ENCODE results near the gene DLG1. TPM values are rescaled to one million over a fixed set of nuclear protein-coding genes. Genes with fewer than 3 reads are reported as not detected.
"Not testable (repeated sequence)": the region's sequence is repeated elsewhere in the genome, so short reads cannot be mapped to it uniquely, and the experiment has no call there.

Gene DLG1
- total RNA-seq, 2 experiments from 2014 or later, result 72.2 to 76.6 TPM

- Mint-ChIP-seq H3K36me3 (ENCODE audit: low read depth) (no peaks in the 10 kb centered on the region), H3K27ac (no peak overlapping the region), H3K4me1 (ENCODE audit: low read depth) (peaks cover 14% of the 10 kb centered on the region), H3K9me3 (ENCODE audit: insufficient read depth) (no peaks in the 10 kb centered on the region), H3K27me3 (ENCODE audit: low read depth) (no peaks in the 10 kb centered on the region), H3K4me3 (no peak overlapping the region)
- POLR2A ChIA-PET, result no interaction called here
- no peak for DNase-seq
- CTCF ChIA-PET, result no interaction called here
- ATAC-seq, result no peak
Observed at GRCh38 chr3:197201791-197202452, 96.5 kb downstream of the DLG1 start.

- H3K36me3 Mint-ChIP-seq (ENCODE audit: low read depth); H3K9me3 Mint-ChIP-seq (ENCODE audit: insufficient read depth); H3K27ac Mint-ChIP-seq; ATAC-seq; CTCF ChIA-PET; H3K27me3 Mint-ChIP-seq (ENCODE audit: low read depth); H3K4me3 Mint-ChIP-seq; POLR2A ChIA-PET; DNase-seq: not testable (repeated sequence)
- peaks cover 14% of the 10 kb centered on the region for H3K4me1 Mint-ChIP-seq (ENCODE audit: low read depth)
Observed at GRCh38 chr3:197200856-197201255, 97.6 kb downstream of the DLG1 start.

GRCh38 chr3:197197334-197197733 is 101.1 kb downstream of the DLG1 start:
- no peak for ATAC-seq
- no peak overlapping the region for H3K4me3 Mint-ChIP-seq
- CTCF ChIA-PET, result interaction anchor here (1.1 kb wide), 1 partner anchor 10 kb away, joined by 3 read pairs; no protein-coding TSS in a partner anchor

DNA sequence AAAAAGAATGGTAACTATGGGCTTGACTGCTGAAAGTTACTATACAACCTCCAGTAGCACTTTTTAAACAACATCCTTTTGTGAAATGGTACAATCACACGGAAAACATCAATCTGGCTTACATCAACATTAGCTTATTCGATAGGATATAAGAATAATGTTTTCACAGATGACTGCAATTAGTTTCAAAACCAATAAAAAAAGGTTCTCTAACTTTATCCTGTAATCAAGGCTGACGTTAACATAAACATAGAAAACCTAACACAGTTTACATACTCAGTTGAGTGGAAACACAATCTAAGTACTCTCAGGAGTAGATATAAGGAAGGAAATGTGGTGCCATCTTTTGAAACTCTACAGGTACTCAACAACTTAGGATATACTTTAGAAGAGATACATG is 102.2 kb downstream of the DLG1 start:
- Mint-ChIP-seq H3K27ac (no peak overlapping the region), H3K27me3 (ENCODE audit: low read depth) (no peaks in the 10 kb centered on the region), H3K36me3 (ENCODE audit: low read depth) (peaks cover 7% of the 10 kb centered on the region), H3K9me3 (ENCODE audit: insufficient read depth) (no peaks in the 10 kb centered on the region), H3K4me1 (ENCODE audit: low read depth) (no peaks in the 10 kb centered on the region), H3K4me3 (no peak overlapping the region)
- CTCF ChIA-PET, result no interaction called here
- POLR2A ChIA-PET, result interaction anchor here (0.6 kb wide), 1 partner anchor 474 kb away, joined by 3 read pairs; no protein-coding TSS in a partner anchor
- ATAC-seq (no peak), DNase-seq (no peak)

More at GRCh38 chr3:197197334-197197733, 101.1 kb downstream of the DLG1 start:
- no peaks in the 10 kb centered on the region for H3K9me3 Mint-ChIP-seq (ENCODE audit: insufficient read depth)
- H3K27ac Mint-ChIP-seq, result no peak overlapping the region
- no peaks in the 10 kb centered on the region for H3K27me3 Mint-ChIP-seq (ENCODE audit: low read depth)
- no peak for DNase-seq
- H3K4me1 Mint-ChIP-seq (ENCODE audit: low read depth), result no peaks in the 10 kb centered on the region
- POLR2A ChIA-PET, result no interaction called here
- peaks cover 5% of the 10 kb centered on the region for H3K36me3 Mint-ChIP-seq (ENCODE audit: low read depth)

- DNase-seq, result no peak
- no peak overlapping the region for H3K4me3 Mint-ChIP-seq
- H3K4me1 Mint-ChIP-seq (ENCODE audit: low read depth), result peaks cover 1% of the 10 kb centered on the region
- no peak overlapping the region for H3K27ac Mint-ChIP-seq
- H3K27me3 Mint-ChIP-seq (ENCODE audit: low read depth), result no peaks in the 10 kb centered on the region
- no peak for ATAC-seq
- peaks cover 9% of the 10 kb centered on the region for H3K36me3 Mint-ChIP-seq (ENCODE audit: low read depth)
- CTCF ChIA-PET, result no interaction called here
- POLR2A ChIA-PET, result no interaction called here
- H3K9me3 Mint-ChIP-seq (ENCODE audit: insufficient read depth), result no peaks in the 10 kb centered on the region
Observed at GRCh38 chr3:197195326-197195725, 103.1 kb downstream of the DLG1 start.

DNA sequence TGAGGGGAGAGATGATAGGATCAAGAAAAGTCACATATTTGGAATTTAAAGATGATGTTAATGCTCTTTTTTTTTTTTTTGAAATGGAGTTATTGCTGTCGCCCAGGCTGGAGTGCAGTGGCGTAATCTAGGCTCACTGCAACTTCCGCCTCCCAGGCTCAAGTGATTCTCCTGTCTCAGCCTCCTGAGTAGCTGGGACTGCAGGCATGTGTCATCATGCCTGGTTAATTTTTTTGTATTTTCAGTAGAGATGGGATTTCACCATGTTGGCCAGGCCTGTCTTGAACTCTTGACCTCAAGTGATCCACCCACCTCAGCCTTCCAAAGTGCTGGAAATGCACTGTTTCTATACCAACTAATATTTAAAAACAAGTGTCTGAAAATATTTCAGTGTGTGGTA is 104.7 kb downstream of the DLG1 start:
- H3K27me3 Mint-ChIP-seq (ENCODE audit: low read depth); H3K36me3 Mint-ChIP-seq (ENCODE audit: low read depth); H3K4me3 Mint-ChIP-seq; CTCF ChIA-PET; H3K27ac Mint-ChIP-seq; POLR2A ChIA-PET; DNase-seq; ATAC-seq; H3K9me3 Mint-ChIP-seq (ENCODE audit: insufficient read depth): not testable (repeated sequence)
- peaks cover 11% of the 10 kb centered on the region for H3K4me1 Mint-ChIP-seq (ENCODE audit: low read depth)

DNA sequence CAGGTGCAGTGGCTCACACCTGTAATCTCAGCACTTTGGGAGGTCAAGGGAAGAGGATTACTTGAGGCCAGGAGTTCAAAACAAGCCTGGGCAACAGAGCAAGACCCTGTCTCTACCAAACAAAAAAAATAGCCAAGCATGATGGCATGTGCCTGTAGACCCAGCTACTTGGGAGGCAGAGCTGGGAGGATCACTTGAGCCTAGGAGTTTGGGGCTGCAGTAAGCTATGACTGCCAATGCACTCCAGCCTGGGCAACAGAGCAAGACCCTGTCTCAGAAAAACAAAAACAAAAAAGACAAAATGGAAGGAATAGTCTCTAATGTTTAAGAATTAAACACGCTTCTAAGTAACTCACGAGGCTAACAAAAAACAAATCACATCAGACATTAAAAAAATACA is 106.5 kb downstream of the DLG1 start:
- DNase-seq (no peak), ATAC-seq (no peak)
- no peaks in the 10 kb centered on the region for H3K9me3 Mint-ChIP-seq (ENCODE audit: insufficient read depth)
- H3K27ac Mint-ChIP-seq, result no peak overlapping the region
- no peak overlapping the region for H3K4me3 Mint-ChIP-seq
- ChIA-PET CTCF (no interaction called here), POLR2A (no interaction called here)
- no peaks in the 10 kb centered on the region for H3K27me3 Mint-ChIP-seq (ENCODE audit: low read depth)
- H3K36me3 Mint-ChIP-seq (ENCODE audit: low read depth), result peaks cover 9% of the 10 kb centered on the region
- H3K4me1 Mint-ChIP-seq (ENCODE audit: low read depth), result peaks cover 11% of the 10 kb centered on the region

- CTCF ChIA-PET, result interaction anchor here (2.0 kb wide), 1 partner anchor 159 kb away, joined by 6 read pairs; the partner anchor contains the start of gene MELTF
Observed at GRCh38 chr3:197189623-197190022, 108.8 kb downstream of the DLG1 start.

GRCh38 chr3:197188963-197189362 is 109.4 kb downstream of the DLG1 start:
- no peaks in the 10 kb centered on the region for H3K9me3 Mint-ChIP-seq (ENCODE audit: insufficient read depth)
- ChIA-PET CTCF (interaction anchor here (0.8 to 2.0 kb wide), 3 partner anchors 36 to 158 kb away, joined by 3 to 6 read pairs (median 3); partner anchors contain the start of gene MELTF), POLR2A (interaction anchor here (0.5 to 0.7 kb wide), 2 partner anchors 54 to 148 kb away, joined by 3 to 4 read pairs; no protein-coding TSS in a partner anchor)
- H3K27me3 Mint-ChIP-seq (ENCODE audit: low read depth), result no peaks in the 10 kb centered on the region
- peaks cover 6% of the 10 kb centered on the region for H3K36me3 Mint-ChIP-seq (ENCODE audit: low read depth)
- no peak overlapping the region for H3K4me3 Mint-ChIP-seq
- H3K4me1 Mint-ChIP-seq (ENCODE audit: low read depth), result peaks cover 11% of the 10 kb centered on the region
- H3K27ac Mint-ChIP-seq, result no peak overlapping the region
- ATAC-seq, result no peak
- no peak for DNase-seq

More at GRCh38 chr3:197189623-197190022, 108.8 kb downstream of the DLG1 start:
- ATAC-seq, result no peak
- H3K27me3 Mint-ChIP-seq (ENCODE audit: low read depth), result no peaks in the 10 kb centered on the region
- DNase-seq, result no peak
- no peaks in the 10 kb centered on the region for H3K9me3 Mint-ChIP-seq (ENCODE audit: insufficient read depth)
- POLR2A ChIA-PET, result interaction anchor here (0.7 kb wide), 1 partner anchor 148 kb away, joined by 3 read pairs; no protein-coding TSS in a partner anchor
- H3K4me1 Mint-ChIP-seq (ENCODE audit: low read depth), result peaks cover 11% of the 10 kb centered on the region
- H3K36me3 Mint-ChIP-seq (ENCODE audit: low read depth), result peaks cover 6% of the 10 kb centered on the region
- no peak overlapping the region for H3K4me3 Mint-ChIP-seq
- no peak overlapping the region for H3K27ac Mint-ChIP-seq

GRCh38 chr3:197186887-197187588 is 111.4 kb downstream of the DLG1 start:
- no peaks in the 10 kb centered on the region for H3K9me3 Mint-ChIP-seq (ENCODE audit: insufficient read depth)
- peak; percentile 50 for DNase-seq
- H3K27me3 Mint-ChIP-seq (ENCODE audit: low read depth), result no peaks in the 10 kb centered on the region
- no peak overlapping the region for H3K4me3 Mint-ChIP-seq
- peaks cover 11% of the 10 kb centered on the region for H3K4me1 Mint-ChIP-seq (ENCODE audit: low read depth)
- ATAC-seq, result peak; percentile 93
- ChIA-PET POLR2A (no interaction called here), CTCF (interaction anchor here (0.7 to 2.0 kb wide), 25 partner anchors 11 to 211 kb away, joined by 3 to 12 read pairs (median 3); no protein-coding TSS in a partner anchor)
- H3K27ac Mint-ChIP-seq, result no peak overlapping the region
- H3K36me3 Mint-ChIP-seq (ENCODE audit: low read depth), result peaks cover 8% of the 10 kb centered on the region

GRCh38 chr3:197183582-197183981 is 114.8 kb downstream of the DLG1 start:
- H3K27me3 Mint-ChIP-seq (ENCODE audit: low read depth), result no peaks in the 10 kb centered on the region
- DNase-seq (no peak), ATAC-seq (no peak)
- CTCF ChIA-PET, result interaction anchor here (0.9 to 2.6 kb wide), 3 partner anchors 74 to 180 kb away, joined by 3 to 9 read pairs (median 4); no protein-coding TSS in a partner anchor
- H3K27ac Mint-ChIP-seq, result no peak overlapping the region
- H3K4me3 Mint-ChIP-seq, result no peak overlapping the region
- H3K36me3 Mint-ChIP-seq (ENCODE audit: low read depth), result peaks cover 5% of the 10 kb centered on the region
- no peaks in the 10 kb centered on the region for H3K9me3 Mint-ChIP-seq (ENCODE audit: insufficient read depth)
- POLR2A ChIA-PET, result no interaction called here
- H3K4me1 Mint-ChIP-seq (ENCODE audit: low read depth), result no peaks in the 10 kb centered on the region

- Mint-ChIP-seq H3K4me3 (no peak overlapping the region), H3K4me1 (ENCODE audit: low read depth) (no peaks in the 10 kb centered on the region), H3K9me3 (ENCODE audit: insufficient read depth) (no peaks in the 10 kb centered on the region), H3K36me3 (ENCODE audit: low read depth) (peaks cover 8% of the 10 kb centered on the region), H3K27me3 (ENCODE audit: low read depth) (no peaks in the 10 kb centered on the region), H3K27ac (no peak overlapping the region)
- ATAC-seq, result no peak
- ChIA-PET CTCF (interaction anchor here (1.0 to 2.6 kb wide), 3 partner anchors 152 to 320 kb away, joined by 3 to 9 read pairs (median 4); partner anchors contain the start of gene MELTF), POLR2A (no interaction called here)
- no peak for DNase-seq
Observed at GRCh38 chr3:197181741-197182140, 116.7 kb downstream of the DLG1 start.

All from activated CD8-positive, alpha-beta T cell treated with anti-CD3 and anti-CD28 coated beads, Interleukin-2, amount 10 ng/mL, durations not matched to agents 7 days and 5 days (primary cell).